HG03378 (cell line): ENCODE measurements around the gene EPHA8.

Experiments used
- ATAC-seq: cut with Tn5 transposase; IDR thresholded peaks from one replicate; pipeline ENCODE4 v1.9.1; 2021; ENCODE audit warnings: mild to moderate bottlenecking, moderate library complexity; ENCODE audit not compliant: unreplicated experiment

Gene EPHA8

DNA sequence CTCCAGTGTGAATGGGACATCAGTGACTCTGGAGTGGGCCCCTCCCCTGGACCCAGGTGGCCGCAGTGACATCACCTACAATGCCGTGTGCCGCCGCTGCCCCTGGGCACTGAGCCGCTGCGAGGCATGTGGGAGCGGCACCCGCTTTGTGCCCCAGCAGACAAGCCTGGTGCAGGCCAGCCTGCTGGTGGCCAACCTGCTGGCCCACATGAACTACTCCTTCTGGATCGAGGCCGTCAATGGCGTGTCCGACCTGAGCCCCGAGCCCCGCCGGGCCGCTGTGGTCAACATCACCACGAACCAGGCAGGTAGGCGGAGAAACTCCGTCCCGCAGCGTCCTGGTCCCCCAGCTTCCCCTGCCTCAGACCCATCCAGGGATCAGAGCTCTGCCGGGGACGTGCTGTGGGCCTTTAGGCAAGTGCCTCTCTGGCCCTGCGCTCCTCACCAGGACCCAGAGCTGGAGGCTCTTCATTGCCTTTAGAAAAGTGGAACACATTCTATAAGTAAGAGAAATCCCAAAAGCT is 25.7 kb downstream of the EPHA8 start:
- no peak for ATAC-seq

GRCh38 chr1:22591576-22591975 is 28.3 kb downstream of the EPHA8 start:
- ATAC-seq: no peak

DNA sequence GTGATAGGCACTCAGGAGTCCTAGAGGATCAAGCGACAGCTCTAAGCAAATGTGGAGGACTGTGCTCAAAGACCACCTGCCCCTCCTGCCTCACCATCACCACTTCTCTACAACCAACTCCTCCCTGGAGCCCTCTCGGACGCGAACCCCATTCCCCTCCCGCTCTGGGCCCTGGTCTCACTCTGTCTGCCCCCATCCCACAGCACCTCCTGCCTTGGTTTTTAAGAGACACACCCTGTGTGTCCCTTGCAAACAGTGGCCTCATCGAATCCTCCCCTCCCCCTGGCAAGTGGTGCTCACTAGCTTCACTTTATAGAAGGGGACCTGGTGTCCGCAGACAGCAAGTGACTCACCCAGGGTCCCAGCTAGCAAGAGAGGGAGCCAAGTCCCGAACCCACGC is 28.8 kb downstream of the EPHA8 start:
- no peak for ATAC-seq

GRCh38 chr1:22592919-22593790 is 29.9 kb downstream of the EPHA8 start:
- ATAC-seq: no peak

- no peak for ATAC-seq
Observed at GRCh38 chr1:22594396-22594795, 31.1 kb downstream of the EPHA8 start.

DNA sequence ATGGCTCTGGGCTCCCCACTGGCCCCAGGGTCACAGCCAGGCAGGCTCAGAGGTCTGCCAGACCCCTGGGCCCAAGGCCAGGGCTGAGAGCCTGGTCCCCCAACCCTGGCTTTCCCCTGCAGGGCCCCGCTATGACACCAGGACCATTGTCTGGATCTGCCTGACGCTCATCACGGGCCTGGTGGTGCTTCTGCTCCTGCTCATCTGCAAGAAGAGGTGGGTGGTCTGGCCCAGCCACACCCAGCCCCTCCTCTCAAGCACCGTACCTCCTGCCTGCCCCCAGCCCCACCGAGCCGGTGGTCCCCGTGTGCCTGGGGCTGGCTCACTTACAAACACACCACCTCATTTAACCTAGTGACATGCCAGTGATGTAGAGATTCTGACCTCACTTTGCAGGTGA is 31.8 kb downstream of the EPHA8 start:
- no peak for ATAC-seq

DNA sequence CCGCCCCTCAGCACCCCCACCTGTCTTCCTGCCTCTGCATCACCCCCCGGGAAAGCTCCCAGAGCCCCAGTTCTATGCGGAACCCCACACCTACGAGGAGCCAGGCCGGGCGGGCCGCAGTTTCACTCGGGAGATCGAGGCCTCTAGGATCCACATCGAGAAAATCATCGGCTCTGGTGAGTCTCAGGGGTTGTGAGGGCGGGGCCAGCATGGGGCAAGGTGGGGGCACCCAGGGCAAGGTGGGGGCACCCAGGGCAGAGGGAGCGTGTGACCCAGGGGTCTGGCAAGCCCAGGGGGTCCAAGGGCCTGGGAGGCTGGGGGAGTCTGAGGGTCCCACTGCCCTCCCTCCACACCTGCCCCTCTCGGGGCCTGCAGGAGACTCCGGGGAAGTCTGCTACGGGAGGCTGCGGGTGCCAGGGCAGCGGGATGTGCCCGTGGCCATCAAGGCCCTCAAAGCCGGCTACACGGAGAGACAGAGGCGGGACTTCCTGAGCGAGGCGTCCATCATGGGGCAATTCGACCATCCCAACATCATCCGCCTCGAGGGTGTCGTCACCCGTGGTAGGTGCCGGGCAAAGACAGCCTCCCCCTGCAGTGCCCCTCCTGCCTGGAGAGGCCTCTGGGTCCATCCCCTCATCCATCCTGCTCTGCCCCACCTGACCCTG is 34.1 kb downstream of the EPHA8 start:
- no peak for ATAC-seq

DNA sequence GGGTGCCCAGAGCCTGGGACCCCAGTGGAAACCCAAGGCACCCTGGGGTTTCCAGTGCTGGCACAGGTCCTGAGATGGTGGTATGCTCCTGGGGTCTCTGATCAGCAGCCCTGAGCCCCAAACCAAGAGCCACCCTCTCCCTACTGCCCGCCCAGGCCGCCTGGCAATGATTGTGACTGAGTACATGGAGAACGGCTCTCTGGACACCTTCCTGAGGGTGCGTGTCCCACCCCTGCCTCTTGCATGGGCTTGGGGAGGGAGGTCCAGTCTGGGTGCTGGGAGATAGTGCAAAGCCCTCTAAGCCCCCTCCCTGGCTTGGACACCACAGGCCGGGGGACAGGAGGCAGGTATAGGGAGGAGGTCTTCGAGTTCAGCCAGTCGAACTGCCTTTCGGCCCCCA is 34.7 kb downstream of the EPHA8 start:
- no peak for ATAC-seq

- no peak for ATAC-seq
Observed at GRCh38 chr1:22598736-22599135, 35.4 kb downstream of the EPHA8 start.

- ATAC-seq: no peak
Observed at GRCh38 chr1:22600071-22600816, 37.0 kb downstream of the EPHA8 start.

GRCh38 chr1:22600817-22601605 is 37.7 kb downstream of the EPHA8 start:
- ATAC-seq: no peak

GRCh38 chr1:22601610-22602009 is 38.3 kb downstream of the EPHA8 start:
- no peak for ATAC-seq

DNA sequence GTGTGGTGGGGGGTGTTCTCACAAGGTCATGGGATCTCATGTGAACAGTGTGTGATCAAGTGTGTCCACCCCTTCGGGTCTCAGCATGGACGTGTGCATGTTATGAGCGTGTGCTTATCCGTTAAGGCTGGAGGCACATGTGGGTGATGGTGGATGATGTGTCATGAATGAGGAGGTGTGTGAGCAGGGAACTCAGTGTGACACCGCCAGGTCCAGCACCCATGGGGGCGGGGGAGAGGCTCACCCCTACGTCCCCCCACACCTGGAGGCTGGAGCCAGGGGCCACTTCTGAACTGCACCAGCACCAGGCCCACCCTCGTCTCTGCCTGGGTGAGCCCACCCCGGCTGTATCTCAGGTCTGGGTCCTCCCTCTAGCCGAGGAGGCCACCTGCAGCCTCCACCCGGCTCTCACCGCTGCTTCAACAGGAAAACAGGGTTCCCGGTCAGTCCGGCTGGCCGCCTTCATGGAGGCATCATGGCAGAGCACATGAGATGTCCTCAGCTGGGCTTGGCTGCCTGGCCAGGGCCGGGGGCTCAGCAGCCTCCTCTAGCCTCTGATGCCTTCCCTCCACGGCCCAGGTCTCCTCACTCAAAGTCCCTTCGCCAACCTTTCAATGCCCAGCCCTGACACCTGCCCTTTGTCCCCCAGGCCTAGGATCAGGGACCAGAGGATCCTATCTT is 38.9 kb downstream of the EPHA8 start:
- no peak for ATAC-seq

- no peak for ATAC-seq
Observed at GRCh38 chr1:22606161-22606560, 42.9 kb downstream of the EPHA8 start.

DNA sequence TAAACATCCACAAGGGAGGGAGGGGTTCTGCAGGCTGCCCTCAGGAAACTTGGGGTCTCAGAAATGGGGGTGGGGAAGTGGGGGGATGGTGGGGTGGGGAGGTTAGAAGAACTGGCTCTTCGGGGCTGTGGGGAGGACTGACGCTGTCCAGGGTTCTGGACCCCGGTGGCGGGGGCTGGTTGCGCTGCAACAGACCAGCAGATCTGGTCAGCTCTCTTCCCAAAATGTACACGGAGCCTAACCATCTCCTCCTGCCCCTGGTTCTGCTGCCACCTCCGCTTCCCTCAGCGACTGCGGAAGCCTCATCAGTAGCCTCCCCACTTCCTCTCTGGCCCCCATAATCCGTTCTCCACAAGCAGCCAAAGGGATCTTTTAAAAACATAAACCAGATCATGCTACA is 43.9 kb downstream of the EPHA8 start:
- ATAC-seq: no peak

DNA sequence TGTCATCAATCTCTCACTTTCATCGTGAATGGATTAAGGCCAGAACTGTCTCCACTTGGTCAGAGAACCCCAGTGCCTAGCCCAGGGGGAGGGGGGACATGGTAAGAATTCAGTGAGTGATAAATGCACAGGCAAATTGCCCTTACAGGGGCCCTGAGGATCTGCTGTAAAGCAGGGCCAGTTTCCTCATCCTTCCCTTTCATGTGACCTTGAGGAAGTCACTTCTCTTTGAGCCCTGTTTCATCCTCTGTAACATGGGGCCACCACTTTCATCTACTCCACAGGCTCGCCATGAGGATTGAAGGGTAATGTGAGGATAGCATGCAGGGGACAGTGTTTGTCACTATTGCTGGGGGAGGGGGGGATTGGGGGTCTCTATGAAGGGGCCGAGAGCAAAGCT is 45.1 kb downstream of the EPHA8 start:
- no peak for ATAC-seq

GRCh38 chr1:22609291-22609690 is 46.0 kb downstream of the EPHA8 start:
- ATAC-seq: no peak

DNA sequence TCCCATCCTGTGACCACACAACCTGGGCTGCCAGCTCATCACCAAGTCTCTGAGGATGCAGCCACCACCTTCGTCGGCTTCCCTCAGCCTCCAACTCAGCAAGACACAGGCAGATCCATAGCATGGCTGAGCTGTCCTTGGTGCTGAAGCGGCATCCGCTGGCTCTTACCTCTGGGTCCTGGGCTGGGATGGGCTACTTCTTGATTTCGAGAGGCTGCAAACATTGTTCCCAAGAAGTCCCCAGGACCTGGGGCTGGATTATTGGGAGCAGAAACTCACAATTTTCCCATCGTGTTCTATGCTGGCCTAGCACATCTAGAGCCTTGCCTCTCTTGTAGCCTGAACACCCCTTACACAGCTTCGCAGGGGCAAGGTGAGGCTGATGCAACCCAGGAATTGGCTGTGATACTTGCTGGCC is 48.2 kb downstream of the EPHA8 start:
- ATAC-seq: no peak

DNA sequence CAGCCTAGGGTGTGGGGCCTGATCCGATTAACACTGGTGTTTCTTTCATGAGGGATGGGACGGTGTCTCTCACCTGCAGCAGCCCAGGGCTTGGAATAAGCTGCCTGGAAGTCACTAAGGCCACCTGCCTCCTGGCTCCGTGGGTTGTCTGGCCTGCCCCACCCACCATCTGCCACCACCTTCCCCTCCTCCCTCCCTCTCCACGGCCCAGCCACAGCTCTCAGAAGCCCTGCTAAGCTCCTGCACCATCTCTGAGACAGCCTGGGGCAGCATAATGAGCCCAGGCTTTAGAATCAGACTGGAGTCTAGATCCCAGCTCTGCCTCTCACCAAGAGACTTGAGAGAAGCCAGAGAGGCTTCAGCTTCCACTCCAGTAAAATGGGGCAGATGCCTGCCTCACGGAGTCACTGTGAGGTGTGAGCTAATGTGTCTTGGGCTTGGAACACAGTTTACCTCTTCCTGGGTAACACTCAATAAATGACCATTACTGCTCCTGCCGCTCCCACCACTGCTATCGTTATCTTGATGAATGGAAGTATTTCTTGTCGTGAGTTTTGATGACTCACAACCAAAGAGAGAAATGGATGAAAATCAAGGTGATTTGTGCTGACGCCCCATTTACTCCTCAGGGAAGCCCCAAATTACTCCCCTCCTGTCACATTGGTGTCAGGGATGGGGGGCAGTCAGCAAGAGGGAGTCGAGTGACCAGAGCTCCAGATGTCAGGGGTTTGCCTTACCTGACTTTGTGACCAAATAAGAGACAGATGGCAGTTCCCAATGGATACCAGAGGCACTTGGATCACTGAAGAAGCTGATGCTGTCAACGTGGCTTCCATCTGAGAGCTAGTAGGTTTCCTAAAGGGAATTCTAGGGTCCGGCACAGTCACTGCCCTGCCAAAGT is 49.6 kb downstream of the EPHA8 start:
- no peak for ATAC-seq
